CD4-positive, alpha-beta T cell (primary cell): ENCODE results near the gene UBE2I. TPM values are rescaled to one million over a fixed set of nuclear protein-coding genes. Genes with fewer than 3 reads are reported as not detected.
"Not testable (repeated sequence)": the region's sequence is repeated elsewhere in the genome, so short reads cannot be mapped to it uniquely, and the experiment has no call there.

Source experiments
- ATAC-seq: fragments of 200-7000 bp; cut with Tn5 transposase; one replicate; pipeline ENCODE4 v1.10.0; 2022; ENCODE audit warnings: mild to moderate bottlenecking; ENCODE audit not compliant: poor library complexity
- CTCF ChIA-PET: fragments of 350-600 bp; sonication (Branson Sonifier 250); formaldehyde crosslinking; loops from one replicate; lab custom pipeline; 2021; ENCODE audit warnings: antibody characterized with exemption, inconsistent platforms; lab: Charles Lee
- POLR2A ChIA-PET: fragments of 350-600 bp; sonication (Branson Sonifier 250); formaldehyde crosslinking; loops from one replicate; lab custom pipeline; 2021; ENCODE audit warnings: antibody characterized with exemption, inconsistent platforms; lab: Charles Lee
- DNase-seq, 14 experiments: peaks; one replicate each; pipeline ENCODE4 v3.0.0-alpha.2; 2013 to 2020; ENCODE audit warnings: mixed read lengths in 2 of 14
- H3K27ac ChIP-seq, 2 donors: one replicate each; pipeline versions ENCODE4 v1.5.1 to v1.7.0; 2013; ENCODE audit warnings: low read length in 2 of 2, low read depth in 1 of 2, mild to moderate bottlenecking in 1 of 2
- H3K27me3 ChIP-seq, 2 experiments: 1 replicate in 1 of 2; 2 replicates in 1 of 2; pipeline versions ENCODE4 v1.6.1 to v1.7.0; 2013; ENCODE audit warnings: low read length in 2 of 2, control low read depth in 1 of 2, mild to moderate bottlenecking in 1 of 2, moderate library complexity in 1 of 2; ENCODE audit not compliant: insufficient read depth in 2 of 2, control insufficient read depth in 1 of 2
- H3K36me3 ChIP-seq: one replicate; pipeline ENCODE4 v1.6.1; 2013; ENCODE audit warnings: low read length, control low read depth; ENCODE audit not compliant: insufficient read depth
- H3K4me1 ChIP-seq: one replicate; pipeline ENCODE4 v1.6.1; 2013; ENCODE audit warnings: low read length, control low read depth; ENCODE audit not compliant: insufficient read depth
- H3K4me3 ChIP-seq: one replicate; pipeline ENCODE4 v1.5.1; 2013; ENCODE audit warnings: mild to moderate bottlenecking, low read length, moderate library complexity
- H3K9me3 ChIP-seq, 2 experiments: 1 replicate in 1 of 2; 2 replicates in 1 of 2; pipeline versions ENCODE4 v1.6.1 to v1.7.0; 2013; ENCODE audit warnings: low read length in 2 of 2, mild to moderate bottlenecking in 2 of 2, control low read depth in 1 of 2, moderate library complexity in 1 of 2; ENCODE audit not compliant: control insufficient read depth in 1 of 2, insufficient read depth in 1 of 2
- H3K27ac Mint-ChIP-seq: one replicate; pipeline ENCODE4 v1.8.0; 2020; ENCODE audit warnings: mixed read lengths
- H3K27me3 Mint-ChIP-seq: one replicate; pipeline ENCODE4 v1.8.0; 2021; ENCODE audit warnings: mixed read lengths
- H3K36me3 Mint-ChIP-seq: one replicate; pipeline ENCODE4 v1.8.0; 2021; ENCODE audit warnings: low read depth, mixed read lengths
- H3K4me1 Mint-ChIP-seq: one replicate; pipeline ENCODE4 v1.8.0; 2021; ENCODE audit warnings: low read depth, mixed read lengths
- H3K4me3 Mint-ChIP-seq: one replicate; pipeline ENCODE4 v1.8.0; 2020; ENCODE audit warnings: mild to moderate bottlenecking, mixed read lengths
- H3K9me3 Mint-ChIP-seq: one replicate; pipeline ENCODE4 v1.8.0; 2020; ENCODE audit warnings: mixed read lengths
- CTCF ChIP-seq: fragments of 200-600 bp; IDR thresholded peaks from one replicate; pipeline ENCODE4 v1.8.0; 2022; ENCODE audit warnings: antibody characterized with exemption, mild to moderate bottlenecking
- intact Hi-C, 2 experiments: fragments of 100-400 bp; cut with DNase I in 1 of 2; cut with micrococcal nuclease in 1 of 2; formaldehyde crosslinking; loops; one replicate each; pipeline versions ENCODE4 v1.15.1 to v1.9.0; 2023 to 2025; cut with DNase I, micrococcal nuclease
- total RNA-seq, 174 experiments: library from RNA in 2 of 174; stranded (reverse) in 2 of 174; gene quantifications; one replicate each; pipeline ENCODE4 v1.2.3 and lab custom pipeline; 2021 to 2026

Gene UBE2I
- total RNA-seq, 2 experiments from 2014 or later: 247 to 252 TPM

GRCh38 chr16:1293921-1294656, 15.3 kb upstream of the UBE2I start:
- POLR2A ChIA-PET: no interaction called here
- peaks cover 61% of the 10 kb centered on the region for H3K27me3 Mint-ChIP-seq
- H3K4me1 Mint-ChIP-seq: no peaks in the 10 kb centered on the region
- DNase-seq (no peak), ATAC-seq (no peak)
- Histone ChIP-seq H3K27me3 (peaks cover 19 to 25% of the 10 kb centered on the region in 2 experiments), H3K4me3 (no peak overlapping the region), H3K4me1 (peaks cover 4% of the 10 kb centered on the region), H3K27ac (no peak overlapping the region), H3K9me3 (no peaks in the 10 kb centered on the region), H3K36me3 (no peaks in the 10 kb centered on the region)
- no peak overlapping the region for H3K27ac Mint-ChIP-seq
- no peaks in the 10 kb centered on the region for H3K36me3 Mint-ChIP-seq
- no peak for TF ChIP-seq CTCF
- no peak overlapping the region for H3K4me3 Mint-ChIP-seq
- CTCF ChIA-PET: no interaction called here
- intact Hi-C loops: no loop called here
- H3K9me3 Mint-ChIP-seq: no peaks in the 10 kb centered on the region

GRCh38 chr16:1295465-1295864, 14.0 kb upstream of the UBE2I start:
- DNase-seq (no peak), ATAC-seq (no peak)
- Mint-ChIP-seq H3K27ac (no peak overlapping the region), H3K4me3 (no peak overlapping the region), H3K4me1 (no peaks in the 10 kb centered on the region), H3K27me3 (peaks cover 50% of the 10 kb centered on the region), H3K36me3 (no peaks in the 10 kb centered on the region), H3K9me3 (no peaks in the 10 kb centered on the region)
- intact Hi-C loops: no loop called here
- Histone ChIP-seq H3K9me3 (peaks cover 0 to under 1% of the 10 kb centered on the region in 2 experiments), H3K4me3 (no peak overlapping the region), H3K27me3 (peaks cover 13 to 14% of the 10 kb centered on the region in 2 experiments), H3K4me1 (peaks cover 2% of the 10 kb centered on the region), H3K36me3 (no peaks in the 10 kb centered on the region), H3K27ac (no peak overlapping the region)
- ChIA-PET CTCF (no interaction called here), POLR2A (no interaction called here)
- no peak for TF ChIP-seq CTCF

GRCh38 chr16:1296688-1297017, 12.8 kb upstream of the UBE2I start:
- H3K36me3 Mint-ChIP-seq, H3K27me3 ChIP-seq, intact Hi-C loops, H3K4me3 Mint-ChIP-seq, ATAC-seq, H3K4me1 Mint-ChIP-seq, DNase-seq, H3K9me3 ChIP-seq, H3K36me3 ChIP-seq, H3K9me3 Mint-ChIP-seq, H3K4me3 ChIP-seq, H3K27ac Mint-ChIP-seq, H3K27ac ChIP-seq: not testable (repeated sequence)
- ChIA-PET POLR2A (interaction anchor here (1.3 kb wide), 1 partner anchor 13 kb away, joined by 3 read pairs; the partner anchor contains the start of gene UBE2I), CTCF (interaction anchor here (0.6 kb wide), 1 partner anchor 880 kb away, joined by 4 read pairs; no protein-coding TSS in a partner anchor)
- H3K4me1 ChIP-seq: peaks cover 13% of the 10 kb centered on the region
- peaks cover 44% of the 10 kb centered on the region for H3K27me3 Mint-ChIP-seq
